GM21619 (cell line): Measurements from ENCODE around the gene SPDYC.
"Not testable (repeated sequence)": the region's sequence is repeated elsewhere in the genome, so short reads cannot be mapped to it uniquely, and the experiment has no call there.

Experiments
- ATAC-seq: cut with Tn5 transposase; IDR thresholded peaks from one replicate; pipeline ENCODE4 v1.9.1; 2021; ENCODE audit not compliant: unreplicated experiment

Gene SPDYC

DNA sequence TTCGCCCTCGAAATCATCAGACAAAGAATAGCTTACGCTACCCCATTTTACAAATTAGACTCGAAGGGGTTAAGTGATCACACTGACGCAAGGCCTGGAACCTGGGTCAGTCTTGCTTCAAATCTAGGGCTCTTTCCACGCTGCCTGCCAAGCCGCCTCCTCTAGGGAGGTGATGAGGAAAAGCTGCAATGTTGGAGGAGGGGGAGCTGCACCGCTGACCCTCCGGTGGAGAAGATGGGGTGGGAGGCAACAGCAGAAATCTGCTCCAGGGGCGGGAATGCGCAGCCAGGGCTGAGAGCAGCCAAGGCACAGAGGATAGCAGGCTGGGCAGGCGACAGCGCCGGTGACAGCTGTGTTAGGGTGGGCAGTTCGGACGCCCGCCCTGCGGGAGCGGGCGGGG, 36.3 kb upstream of the SPDYC start:
- no peak for ATAC-seq

DNA sequence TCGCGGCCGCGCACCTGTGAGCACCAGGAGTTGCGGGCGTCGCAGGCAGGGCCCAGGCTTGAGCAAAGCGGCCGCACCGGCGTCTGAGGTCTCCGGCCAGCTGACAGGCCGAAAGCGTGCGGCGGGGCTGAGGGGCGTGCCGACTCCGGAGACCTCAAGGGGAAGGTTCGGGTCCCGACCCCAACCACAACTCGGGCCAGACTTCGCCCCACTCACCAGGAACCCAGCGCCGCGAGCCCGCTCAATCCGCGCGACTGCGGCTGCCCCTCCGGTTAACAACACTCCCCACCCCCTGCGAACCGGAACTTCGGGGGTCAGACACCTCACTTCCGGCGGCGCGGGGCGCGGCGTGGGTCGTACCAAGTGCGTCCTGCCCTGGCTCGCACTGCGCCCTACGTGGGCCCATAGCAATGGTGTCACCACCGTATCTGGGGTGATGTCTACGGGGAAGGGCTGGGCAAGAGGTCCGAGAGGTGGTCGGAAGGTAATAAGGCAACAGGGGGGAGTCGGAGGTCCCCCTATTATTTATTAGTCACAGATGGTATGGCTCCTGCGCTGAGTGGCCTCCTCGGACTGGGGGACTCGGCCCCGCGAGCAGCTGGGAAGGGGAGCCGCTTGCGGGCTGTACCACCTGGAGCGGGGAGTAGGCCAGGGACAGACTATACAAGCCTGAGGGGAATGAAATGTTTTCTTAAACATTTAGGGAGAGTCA, 35.6 kb upstream of the SPDYC start, which contains the start of gene SYVN1:
SYVN1 (minus strand) TSS at position 280 of the 712 bp plus-strand sequence. CDS start 918 bp downstream, outside the sequence.
- peak; percentile 47 for ATAC-seq

DNA sequence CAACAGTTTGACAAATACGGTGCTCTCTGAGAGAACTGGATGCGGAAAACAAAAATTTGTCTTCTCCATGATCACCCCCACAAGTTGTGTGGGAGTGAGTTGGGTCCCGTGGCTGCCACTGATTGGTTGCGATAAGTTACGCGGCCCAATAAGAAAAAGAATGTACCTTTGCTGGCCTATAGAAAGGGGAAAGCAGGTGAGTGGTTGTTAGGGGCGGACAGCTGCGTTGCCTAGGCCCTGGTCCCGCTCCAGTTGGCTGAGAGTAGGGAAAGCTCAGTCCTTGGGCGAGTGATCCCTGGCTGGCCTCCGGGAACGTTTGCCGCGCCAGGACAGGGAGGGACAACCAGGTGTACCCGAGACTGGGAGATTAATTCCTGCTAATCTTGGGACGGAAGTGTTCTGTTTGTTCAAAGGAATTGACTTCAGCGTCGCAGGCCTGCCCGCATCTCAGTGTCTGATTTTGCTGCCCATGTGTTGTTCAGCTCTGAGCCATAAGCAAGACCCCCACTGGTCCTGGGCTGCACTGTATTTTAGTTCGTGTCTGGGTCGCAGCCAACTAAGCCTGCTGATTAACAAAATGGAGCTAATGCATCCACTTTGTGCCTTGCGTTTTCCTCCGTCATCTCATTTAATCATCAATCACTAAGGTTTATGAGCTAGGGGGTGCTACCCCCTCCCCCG, 34.9 kb upstream of the SPDYC start:
- peak; percentile 62 for ATAC-seq

DNA sequence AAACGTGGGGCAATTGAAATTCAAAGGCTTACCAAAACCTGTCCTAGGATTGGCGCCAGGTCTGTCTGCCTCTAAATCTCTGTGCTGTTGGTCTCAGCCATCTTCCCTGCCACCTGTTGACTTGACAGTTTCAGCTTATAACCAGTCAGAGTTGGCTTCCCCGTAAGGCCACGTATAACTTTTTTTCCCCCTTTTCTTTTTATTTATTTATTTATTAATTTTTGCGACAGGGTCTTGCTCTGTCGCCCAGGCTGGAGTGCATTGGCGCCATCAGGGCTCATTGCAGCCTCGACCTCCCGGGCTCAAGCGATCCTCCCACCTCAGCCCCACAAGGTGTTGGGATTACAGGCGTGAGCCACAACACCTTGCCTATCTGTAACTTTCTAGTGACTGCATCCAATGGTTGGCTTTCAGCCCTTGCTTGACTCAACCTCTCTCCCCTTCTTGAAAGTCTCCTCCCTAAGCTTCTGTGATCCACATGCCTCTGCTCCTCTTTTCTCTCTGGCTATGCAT, 34.3 kb upstream of the SPDYC start:
- ATAC-seq = no peak

DNA sequence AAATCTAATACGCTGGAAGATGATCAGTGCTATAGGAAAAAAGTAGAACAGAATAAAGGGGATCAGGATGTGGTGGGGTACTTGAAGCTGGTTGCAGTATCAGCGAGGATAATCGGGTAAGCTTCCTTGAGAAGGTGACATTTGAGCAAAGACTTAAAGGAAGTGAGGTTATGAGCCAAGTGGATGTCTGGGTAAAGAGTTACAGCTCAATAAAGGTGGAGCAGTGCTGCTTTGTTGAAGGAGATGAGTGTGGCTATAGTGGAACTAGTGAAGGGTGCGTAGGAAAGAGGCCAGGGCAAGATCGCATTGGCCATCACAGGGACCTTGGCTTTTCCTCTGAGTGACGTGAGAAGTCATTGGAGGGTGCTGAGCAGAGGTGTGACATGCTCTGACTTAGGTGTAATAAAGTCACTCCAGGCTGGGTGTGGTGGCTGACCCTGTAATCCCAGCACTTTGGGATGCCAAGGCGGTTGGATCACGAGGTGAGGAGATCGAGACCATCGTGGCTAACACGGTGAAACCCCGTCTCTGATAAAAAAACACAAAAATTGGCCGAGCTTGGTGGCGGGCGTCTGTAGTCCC, 33.4 kb upstream of the SPDYC start:
- ATAC-seq = no peak

DNA sequence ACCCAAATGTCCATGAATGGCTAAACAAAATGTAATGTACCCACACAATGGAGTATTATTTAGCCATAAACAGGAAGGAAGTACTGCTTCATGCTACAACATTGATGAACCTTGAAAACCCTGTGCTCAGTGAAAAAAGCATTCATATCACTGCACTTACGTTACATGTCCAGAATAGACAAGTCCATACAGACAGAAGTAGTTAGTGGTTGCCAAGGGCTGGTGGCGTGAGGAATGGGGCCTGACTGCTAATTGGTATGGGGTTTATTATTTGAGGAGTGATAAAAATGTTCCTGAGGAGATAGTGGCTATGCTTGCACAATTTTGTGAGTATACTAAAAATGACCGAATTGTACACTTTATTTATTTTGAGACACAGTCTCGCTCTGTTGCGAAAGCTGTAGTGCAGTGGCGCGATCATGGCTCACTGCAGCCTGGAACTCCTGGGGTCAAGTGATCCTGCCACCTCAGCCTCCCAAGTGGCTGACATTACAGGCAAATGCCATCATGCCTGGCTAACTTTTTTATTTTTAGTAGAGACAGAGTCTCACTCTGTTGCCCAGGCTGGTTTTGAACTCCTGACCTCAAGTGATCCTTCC, 28.0 kb upstream of the SPDYC start:
- no peak for ATAC-seq

DNA sequence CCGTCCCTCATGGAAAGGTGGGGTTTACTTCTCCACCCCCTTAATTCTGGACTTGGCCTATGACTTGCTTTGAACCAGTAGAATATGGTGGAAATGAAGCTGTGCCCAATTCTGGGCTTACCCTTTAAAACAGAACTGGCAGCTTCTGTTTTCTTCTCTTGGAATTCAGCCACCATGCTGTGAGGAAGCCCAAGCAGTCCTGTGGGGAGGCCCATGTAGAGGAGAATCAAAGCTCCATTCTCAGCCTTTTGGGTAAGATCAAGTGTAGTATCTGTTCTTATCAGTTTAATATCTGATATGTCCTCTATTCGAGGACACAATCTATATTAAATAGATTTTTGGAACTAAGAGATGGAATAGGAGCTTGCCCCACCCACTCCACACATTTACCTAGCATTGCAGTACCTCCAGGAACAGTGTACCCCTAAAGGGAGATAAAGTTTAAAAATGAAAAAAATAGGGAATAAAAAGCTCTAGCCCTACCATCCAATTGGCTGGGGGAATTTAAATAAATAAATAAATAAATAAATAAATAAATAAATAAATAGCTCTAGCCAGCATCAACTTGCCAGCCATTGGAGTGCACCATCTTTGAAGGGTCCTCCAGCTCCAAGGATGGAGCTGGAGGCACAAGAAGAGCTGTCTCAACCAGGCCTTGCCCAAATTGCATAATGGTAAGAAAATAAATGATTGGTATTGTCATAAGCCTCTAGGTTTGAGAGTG, 22.5 kb upstream of the SPDYC start:
- ATAC-seq = no peak

DNA sequence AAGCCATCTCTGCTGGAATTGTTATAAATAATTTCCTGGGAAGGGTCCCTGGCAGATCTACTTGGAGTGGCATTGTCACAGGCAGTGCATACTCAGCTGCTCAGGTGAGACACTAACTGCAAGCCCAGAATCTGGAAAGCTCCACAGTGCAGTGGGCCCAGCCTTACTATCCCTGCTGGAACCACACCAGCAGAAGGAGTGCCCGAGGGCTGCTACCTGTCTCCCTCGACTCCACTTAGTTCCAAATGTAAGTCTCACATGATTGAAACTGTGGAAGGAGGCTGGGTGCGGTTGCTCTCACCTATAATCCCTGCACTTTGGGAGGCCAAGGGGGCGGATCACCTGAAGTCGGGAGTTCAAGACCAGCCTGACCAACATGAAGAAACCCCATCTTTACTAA, 21.4 kb upstream of the SPDYC start:
- ATAC-seq = no peak

DNA sequence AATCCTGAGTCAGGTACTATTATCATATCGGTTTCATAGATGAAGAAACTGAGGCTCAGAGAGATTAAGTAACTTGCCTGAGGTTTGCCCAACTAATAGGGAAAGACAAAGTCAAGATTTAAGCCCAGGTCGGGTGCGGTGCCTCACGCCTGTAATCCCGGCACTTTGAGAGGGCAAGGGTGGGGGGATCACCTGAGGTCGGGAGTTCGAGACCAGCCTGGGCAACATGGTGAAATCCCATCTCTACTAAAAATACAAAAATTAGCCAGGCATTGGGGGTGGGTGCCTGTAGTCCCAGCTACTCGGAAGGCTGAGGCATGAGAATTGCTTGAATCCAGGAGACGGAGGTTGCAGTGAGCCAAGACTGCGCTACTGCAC, 19.9 kb upstream of the SPDYC start:
- not testable (repeated sequence) for ATAC-seq

DNA sequence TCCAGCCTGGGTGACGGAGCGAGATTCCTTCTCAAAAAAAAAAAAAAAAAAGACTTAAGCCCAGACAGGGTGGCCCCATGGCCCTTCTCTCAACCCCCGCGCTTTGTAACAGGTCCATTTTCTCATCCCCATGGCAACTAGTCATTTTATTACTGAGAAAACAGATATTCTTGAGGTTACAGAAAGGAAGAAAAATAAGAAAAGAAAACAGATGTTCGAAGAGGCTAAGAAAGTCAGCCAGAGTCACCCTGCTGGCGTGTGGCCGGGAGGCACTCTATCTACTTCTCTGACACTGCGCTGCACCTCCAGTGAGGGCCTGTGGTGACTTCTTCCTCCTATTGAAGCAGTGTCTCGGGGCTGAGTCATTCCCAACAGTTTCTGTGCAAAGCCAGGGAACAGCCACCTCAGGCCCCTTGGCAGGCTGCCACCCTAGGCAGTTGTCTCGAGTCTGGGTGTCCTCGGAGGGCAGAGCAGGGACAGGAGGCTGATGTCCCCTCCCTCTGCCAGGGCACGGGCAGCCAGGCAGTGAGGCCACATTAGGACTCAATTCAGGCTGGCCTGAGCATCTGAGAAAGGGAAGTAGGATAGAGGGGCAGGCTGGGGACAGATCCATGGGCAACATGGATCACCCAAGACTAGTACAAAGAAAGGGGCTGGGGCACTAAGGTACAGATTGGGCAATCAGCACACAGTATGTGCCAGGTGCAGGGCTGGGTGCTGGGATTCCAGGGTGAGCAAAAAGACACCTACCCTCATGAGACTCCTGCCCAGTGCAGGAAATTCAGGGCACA, 19.3 kb upstream of the SPDYC start:
- no peak for ATAC-seq

DNA sequence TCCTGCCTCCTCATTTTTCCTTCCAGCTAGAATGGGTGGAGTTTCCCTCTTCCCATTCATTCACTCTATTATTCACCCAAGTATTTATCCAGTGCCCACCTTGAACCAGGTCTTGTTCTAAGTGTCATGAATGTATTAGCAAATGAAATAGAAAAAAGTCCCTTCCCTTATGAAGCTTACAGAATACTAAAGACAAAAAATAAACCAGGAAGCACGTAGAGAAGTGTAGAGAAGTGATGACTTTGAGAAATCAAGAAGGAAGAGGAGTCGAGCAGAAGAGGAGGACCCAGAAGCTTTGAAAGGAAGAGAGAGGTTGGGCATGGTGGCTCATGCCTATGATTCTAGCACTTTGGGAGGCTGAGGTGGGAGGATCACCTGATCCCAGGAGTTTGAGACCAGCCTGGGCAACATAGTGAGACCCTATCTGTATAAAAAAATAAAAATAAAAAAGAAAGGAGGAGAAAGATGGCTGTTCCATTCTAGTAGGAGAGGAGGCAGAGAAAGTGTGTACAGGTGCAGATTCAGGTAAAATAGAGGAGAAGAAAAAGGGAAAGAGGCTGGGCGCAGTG, 18.6 kb upstream of the SPDYC start:
- no peak for ATAC-seq

DNA sequence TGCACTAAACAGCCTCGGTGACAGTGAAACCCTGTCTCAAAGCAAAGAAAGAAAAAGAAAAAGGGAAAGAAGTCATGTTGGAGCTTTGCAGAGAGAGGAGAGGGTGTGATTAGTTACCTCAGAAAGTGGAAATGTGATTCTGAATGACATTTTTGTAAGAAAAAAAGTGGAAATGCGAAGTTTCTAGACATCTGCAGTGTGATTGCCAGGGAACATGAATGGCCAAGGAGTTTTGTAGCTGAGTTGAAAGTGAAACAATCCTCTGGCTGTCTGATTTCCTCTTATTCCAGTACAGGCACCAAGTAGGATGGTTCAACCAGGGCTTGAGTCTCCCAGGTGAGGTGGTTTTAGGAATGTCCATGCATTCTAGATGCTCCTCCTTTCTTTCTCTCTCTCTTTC, 17.9 kb upstream of the SPDYC start:
- no peak for ATAC-seq

DNA sequence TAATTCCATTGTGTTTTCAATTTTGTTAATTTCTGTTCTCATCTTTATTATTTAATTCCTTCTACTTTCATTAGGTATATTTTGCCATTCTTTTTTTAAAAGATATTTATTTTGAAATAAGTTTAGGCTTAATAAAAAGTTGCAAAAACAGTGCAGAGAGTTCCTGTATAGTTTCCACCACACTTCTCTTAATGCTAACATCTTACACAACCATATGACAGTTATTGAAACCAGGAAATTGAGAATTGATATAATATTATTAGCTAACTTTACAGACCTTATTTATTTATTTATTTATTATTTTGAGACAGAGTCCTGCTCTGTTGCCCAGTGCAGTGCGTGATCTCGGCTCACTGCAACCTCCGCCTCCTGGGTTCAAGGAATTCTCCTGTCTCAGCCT, 13.8 kb upstream of the SPDYC start:
- ATAC-seq = no peak

DNA sequence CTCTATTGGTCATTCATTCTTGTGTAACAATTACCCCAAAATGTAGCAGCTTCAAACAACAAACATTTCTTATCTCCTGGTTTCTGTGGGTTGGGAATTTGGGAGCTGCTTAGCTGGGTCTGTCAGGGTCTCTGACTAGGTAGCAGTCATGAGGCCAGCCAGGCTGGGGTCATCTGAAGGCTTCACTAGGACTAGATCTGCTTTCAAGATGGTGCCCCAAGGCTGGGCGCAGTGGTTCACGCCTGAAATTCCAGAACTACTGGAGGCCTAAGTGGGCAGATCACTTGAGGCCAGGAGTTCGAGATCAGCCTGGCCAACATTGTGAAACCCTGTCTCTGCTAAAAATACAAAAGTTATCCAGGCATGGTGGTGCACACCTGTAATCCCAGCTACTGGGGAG, 13.1 kb upstream of the SPDYC start:
- no peak for ATAC-seq

DNA sequence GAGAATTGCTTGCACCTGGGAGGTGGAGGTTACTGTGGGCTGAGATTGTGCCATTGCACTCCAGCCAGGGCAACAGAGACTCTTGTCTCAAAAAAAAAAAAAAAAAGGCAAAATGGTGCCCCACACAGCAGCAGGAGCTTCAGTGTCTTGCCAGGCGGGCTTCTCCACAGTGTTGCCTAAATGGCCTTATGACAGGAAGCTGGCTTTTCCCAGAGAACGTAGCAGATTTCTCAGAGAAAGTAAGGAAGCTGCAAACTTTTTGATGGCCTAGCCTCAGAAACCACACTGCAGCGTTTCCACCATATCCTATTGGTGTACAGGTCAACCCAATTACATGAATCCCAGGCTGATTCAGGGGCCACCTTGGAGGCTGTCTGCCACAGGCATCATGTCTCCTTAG, 12.7 kb upstream of the SPDYC start:
- no peak for ATAC-seq

DNA sequence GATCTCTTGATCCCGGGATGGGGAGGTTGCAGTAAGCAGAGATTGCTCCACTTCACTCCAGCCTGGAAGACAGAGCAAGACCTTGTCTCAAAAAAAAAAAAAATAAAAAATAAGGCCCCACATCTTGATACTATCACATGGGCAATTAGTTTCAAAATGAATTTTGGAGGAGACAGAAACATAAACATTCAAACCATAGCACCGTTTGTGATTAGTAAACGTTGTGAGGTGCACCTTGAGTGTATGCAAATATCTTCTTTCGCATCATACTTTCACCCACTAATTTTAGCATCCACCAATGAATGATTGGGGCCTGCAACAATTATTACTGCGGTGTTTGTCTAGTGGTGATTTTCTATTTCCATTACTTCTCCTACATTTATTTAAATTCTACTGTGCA, 11.0 kb upstream of the SPDYC start:
- no peak for ATAC-seq

DNA sequence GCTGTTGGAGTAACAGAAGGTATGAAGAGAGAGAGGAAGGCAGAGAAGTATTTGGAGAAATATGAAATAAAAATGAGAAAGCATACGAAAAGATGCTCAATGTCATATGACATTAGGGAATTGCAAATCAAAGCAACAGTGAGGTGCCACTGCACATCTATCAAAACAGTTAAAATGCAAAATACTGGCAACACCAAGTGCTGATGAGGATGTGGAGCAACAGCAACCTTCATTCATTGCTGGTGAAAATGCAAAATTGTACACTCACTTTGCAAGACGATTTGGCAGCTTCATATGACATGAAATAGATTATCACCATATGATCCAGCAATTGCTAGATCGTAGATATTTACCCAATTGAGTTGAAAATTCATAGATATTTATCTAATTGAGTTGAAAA, 9.4 kb upstream of the SPDYC start:
- ATAC-seq = no peak

DNA sequence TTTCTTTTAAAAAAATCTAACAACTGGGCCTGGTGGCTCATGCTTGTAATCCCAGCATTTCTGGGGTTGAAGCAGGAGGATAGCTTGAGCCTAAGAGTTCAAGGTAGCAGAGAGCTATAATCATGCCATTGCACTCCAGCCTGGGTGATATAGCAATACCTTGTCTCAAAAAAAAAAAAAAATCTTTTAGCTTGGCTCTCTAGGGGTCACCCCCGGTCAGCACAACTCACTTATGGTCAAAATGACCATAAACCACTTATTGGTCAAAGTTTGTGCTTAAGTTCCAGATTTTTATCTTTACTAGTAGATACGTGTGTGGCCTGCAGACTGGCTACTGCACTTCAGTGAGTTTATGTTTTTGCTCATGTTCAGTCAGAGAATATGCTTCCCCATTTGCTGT, 6.3 kb upstream of the SPDYC start:
- ATAC-seq = no peak

DNA sequence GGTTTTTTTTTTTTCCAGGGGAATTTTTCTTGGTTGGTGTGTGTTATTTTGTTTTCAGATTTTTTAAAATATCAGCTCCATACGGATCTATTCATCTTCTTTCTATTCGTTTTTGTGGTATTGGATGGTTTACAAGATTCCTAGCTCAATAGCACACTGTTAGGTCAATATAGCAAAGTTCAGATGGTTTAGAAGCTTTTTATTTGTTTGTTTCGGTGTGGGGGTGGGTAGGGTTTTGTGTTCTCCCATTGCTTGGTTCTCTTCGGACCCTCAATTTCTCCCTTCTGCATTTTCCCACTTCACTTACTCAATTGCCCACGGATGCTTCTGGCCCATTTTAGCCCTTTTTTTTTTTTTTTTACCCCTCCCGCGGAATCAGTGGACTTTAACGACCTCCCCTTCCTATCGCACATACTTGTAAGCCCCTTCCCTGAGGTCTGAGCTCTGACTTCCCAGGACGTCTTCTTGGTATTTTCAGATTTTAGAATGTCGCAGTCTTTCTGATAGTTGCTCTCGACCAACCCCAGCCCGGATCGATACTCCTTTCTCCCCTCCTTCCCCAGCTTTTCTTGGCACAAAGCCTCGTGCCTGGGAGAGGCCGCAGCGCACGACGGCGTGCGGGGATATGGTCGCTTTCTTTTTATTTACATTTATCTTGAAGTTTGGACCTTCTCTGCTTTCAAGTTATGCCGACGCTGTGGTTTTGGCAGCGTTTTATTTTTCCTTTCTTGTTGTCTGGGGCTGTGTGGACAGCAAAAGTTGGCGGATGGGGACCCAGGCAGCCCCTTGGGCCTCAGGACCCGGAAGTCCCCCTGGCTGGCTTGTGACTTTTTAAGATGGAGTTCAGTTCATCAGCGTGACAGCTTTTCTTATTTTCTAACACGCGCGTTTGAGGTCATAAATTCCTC, 4.4 kb upstream of the SPDYC start:
- ATAC-seq = no peak
